ENCODE results near the gene EIF3F. TPM values are rescaled to one million over a fixed set of nuclear protein-coding genes. Genes with fewer than 3 reads are reported as not detected.

EIF3F gene
- total and polyA plus RNA-seq, 2 donors (not counting 3 experiments of a cell fraction or from before 2014, with no cell fraction given) = 411 to 436 TPM

DNA sequence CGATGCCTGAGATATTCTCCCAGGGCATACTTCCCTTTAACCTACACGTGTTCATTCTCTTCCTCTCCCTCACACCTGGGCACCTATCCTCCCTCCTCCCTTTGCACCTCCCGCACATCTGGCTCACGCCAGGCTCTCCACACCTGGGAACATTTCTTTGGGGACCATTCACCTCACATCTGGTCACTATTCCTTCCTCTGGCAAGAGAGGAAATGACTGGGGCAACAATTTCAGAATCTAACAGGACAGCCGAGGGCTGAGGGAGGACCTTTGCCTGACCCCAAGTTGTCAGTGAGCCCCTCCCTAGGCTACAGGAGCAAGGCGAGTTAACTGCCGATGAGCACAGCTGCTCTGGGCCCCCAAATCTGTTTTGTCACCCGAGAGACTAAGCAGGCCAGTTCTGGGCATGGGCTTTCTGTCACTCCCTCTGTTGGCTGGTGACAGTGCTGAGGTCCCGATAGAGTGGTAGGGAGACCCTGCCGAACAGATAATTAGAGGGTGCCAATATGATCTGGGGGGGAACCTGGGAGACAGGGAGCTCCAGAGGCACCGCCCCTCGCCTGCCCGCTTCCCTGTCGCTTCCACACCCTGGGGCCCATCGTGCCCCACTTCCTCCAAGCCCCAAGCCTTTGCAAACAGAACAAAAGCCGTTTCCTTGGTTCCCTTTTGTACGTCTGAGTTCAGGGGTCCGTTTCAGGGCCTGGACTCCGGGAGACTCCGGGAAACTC lies 45.6 kb downstream of the EIF3F start:
- intact Hi-C loops (cut with micrococcal nuclease) = loop anchor here (1.0 kb wide), 4 partner anchors 26 to 67 kb away; no protein-coding TSS in a partner anchor
- POLR2A ChIA-PET = no interaction called here

More for the DNA sequence above, 45.6 kb downstream of the EIF3F start:
- Histone ChIP-seq H3K79me2 (ENCODE audit: control insufficient read depth, insufficient read depth, low read length) (no peaks in the 10 kb centered on the region), H3K9me3 (replicated peaks; ENCODE audit: control insufficient read depth, insufficient read depth, low read length) (no peaks in the 10 kb centered on the region), H4K20me1 (replicated peaks; ENCODE audit: control insufficient read depth, extremely low read depth, insufficient read depth, low read length) (no peaks in the 10 kb centered on the region), H2AFZ (ENCODE audit: low read depth, low read length) (no peak overlapping the region), H3K4me1 (ENCODE audit: control insufficient read depth, extremely low read depth, insufficient read depth, low read length) (no peaks in the 10 kb centered on the region), H3K27me3 (ENCODE audit: control insufficient read depth in 2 of 2, insufficient read depth in 2 of 2, low read length in 2 of 2) (no peaks in the 10 kb centered on the region), H3K36me3 (ENCODE audit: control insufficient read depth in 2 of 2, extremely low read depth in 1 of 2, insufficient read depth in 2 of 2, low read length in 2 of 2) (no peaks in the 10 kb centered on the region), H3K4me2 (ENCODE audit: insufficient read depth, low read length) (no peak overlapping the region), H3K27ac (ENCODE audit: insufficient read depth, low read depth, low read length) (no peak overlapping the region), H3K9me1 (replicated peaks; ENCODE audit: control insufficient read depth, extremely low read depth, insufficient read depth, low read length) (no peaks in the 10 kb centered on the region), H3K9ac (replicated peaks; ENCODE audit: extremely low read depth, insufficient read depth, low read length) (no peak overlapping the region), H3K4me3 (replicated peaks in 1 of 3; ENCODE audit: insufficient read depth in 1 of 3, low read depth in 1 of 3, low read length in 3 of 3) (no peak overlapping the region)
- DNase-seq (ENCODE audit: low read depth, low spot score) = no peak
- TF ChIP-seq, protein P1, sequence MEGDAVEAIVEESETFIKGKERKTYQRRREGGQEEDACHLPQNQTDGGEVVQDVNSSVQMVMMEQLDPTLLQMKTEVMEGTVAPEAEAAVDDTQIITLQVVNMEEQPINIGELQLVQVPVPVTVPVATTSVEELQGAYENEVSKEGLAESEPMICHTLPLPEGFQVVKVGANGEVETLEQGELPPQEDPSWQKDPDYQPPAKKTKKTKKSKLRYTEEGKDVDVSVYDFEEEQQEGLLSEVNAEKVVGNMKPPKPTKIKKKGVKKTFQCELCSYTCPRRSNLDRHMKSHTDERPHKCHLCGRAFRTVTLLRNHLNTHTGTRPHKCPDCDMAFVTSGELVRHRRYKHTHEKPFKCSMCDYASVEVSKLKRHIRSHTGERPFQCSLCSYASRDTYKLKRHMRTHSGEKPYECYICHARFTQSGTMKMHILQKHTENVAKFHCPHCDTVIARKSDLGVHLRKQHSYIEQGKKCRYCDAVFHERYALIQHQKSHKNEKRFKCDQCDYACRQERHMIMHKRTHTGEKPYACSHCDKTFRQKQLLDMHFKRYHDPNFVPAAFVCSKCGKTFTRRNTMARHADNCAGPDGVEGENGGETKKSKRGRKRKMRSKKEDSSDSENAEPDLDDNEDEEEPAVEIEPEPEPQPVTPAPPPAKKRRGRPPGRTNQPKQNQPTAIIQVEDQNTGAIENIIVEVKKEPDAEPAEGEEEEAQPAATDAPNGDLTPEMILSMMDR (IDR thresholded peaks at IDR 0.05; ENCODE audit: extremely low read depth in 1 of 2, insufficient read depth in 1 of 2, low read depth in 1 of 2, low read length in 2 of 2) = no peak
- TF ChIP-seq JUN (IDR thresholded peaks at IDR 0.05; ENCODE audit: borderline replicate concordance, insufficient read depth, insufficient read length, low read depth) (no peak), GATA2 (IDR thresholded peaks at IDR 0.05; ENCODE audit: insufficient read depth, insufficient read length, low read depth, low read length) (no peak), FOS (IDR thresholded peaks at IDR 0.05; ENCODE audit: borderline replicate concordance, insufficient read depth, low read length) (no peak), EZH2 (IDR thresholded peaks at IDR 0.05; ENCODE audit: borderline replicate concordance, low read depth, low read length, severe bottlenecking) (no peak), POLR2A (IDR thresholded peaks at IDR 0.05; ENCODE audit: low read depth, low read length) (no peak), POLR2AphosphoS5 (IDR thresholded peaks at IDR 0.05; ENCODE audit: insufficient read depth, low read depth, low read length) (no peak), MYC (IDR thresholded peaks at IDR 0.05; ENCODE audit: low read depth, low read length) (no peak)
- TF ChIP-seq, protein P2, sequence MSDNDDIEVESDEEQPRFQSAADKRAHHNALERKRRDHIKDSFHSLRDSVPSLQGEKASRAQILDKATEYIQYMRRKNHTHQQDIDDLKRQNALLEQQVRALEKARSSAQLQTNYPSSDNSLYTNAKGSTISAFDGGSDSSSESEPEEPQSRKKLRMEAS (IDR thresholded peaks at IDR 0.05; ENCODE audit: insufficient read depth, insufficient read length) = no peak
- CTCF ChIA-PET = interaction anchor here (0.9 to 12.3 kb wide), 31 partner anchors 8 to 935 kb away, joined by 3 to 528 read pairs (median 5); partner anchors contain the start of gene TUB
- dilution Hi-C loops (cut with MboI; ENCODE audit: extremely low pct_ligation_motif_present, low sequenced_read_pairs) = no loop called here
- no TSS peak for BruUV-seq (replicated peaks)
- no peak for FAIRE-seq
